Activated CD4-positive, alpha-beta T cell treated with anti-CD3 and anti-CD28 coated beads, Interleukin-2, amount 10 ng/mL, durations not matched to agents 24 days and 14 days (primary cell): ENCODE data around the gene NOTCH2NLA. TPM values are rescaled to one million over a fixed set of nuclear protein-coding genes. Genes with fewer than 3 reads are reported as not detected.
"Not testable (repeated sequence)": the region's sequence is repeated elsewhere in the genome, so short reads cannot be mapped to it uniquely, and the experiment has no call there.

Experiments used
- DNase-seq: peaks from one replicate; pipeline ENCODE4 v3.0.0; 2022
- H3K27ac Mint-ChIP-seq: one replicate; pipeline ENCODE4 v1.8.0; 2022; ENCODE audit warnings: mild to moderate bottlenecking, mixed read lengths
- H3K27me3 Mint-ChIP-seq: one replicate; pipeline ENCODE4 v1.8.0; 2022; ENCODE audit warnings: mixed read lengths
- H3K36me3 Mint-ChIP-seq: one replicate; pipeline ENCODE4 v1.8.0; 2022; ENCODE audit warnings: low read depth, mild to moderate bottlenecking, mixed read lengths
- H3K4me1 Mint-ChIP-seq: one replicate; pipeline ENCODE4 v1.8.0; 2021; ENCODE audit warnings: mixed read lengths
- H3K4me3 Mint-ChIP-seq: one replicate; pipeline ENCODE4 v1.8.0; 2022; ENCODE audit warnings: mild to moderate bottlenecking, moderate library complexity, mixed read lengths
- H3K9me3 Mint-ChIP-seq: one replicate; pipeline ENCODE4 v1.8.0; 2021; ENCODE audit warnings: mixed read lengths
- intact Hi-C: fragments of 100-400 bp; cut with micrococcal nuclease; formaldehyde crosslinking; loops from one replicate; pipeline ENCODE4 v1.15.1; 2023
- total RNA-seq: library from RNA; stranded (reverse); gene quantifications from 2 replicates; pipeline ENCODE4 v1.2.3, GENCODE V29; 2022

The NOTCH2NLA gene
- total RNA-seq, 1 donor from 2014 or later: 32.5 TPM

- H3K4me1 Mint-ChIP-seq, intact Hi-C loops, H3K27me3 Mint-ChIP-seq, H3K27ac Mint-ChIP-seq, H3K36me3 Mint-ChIP-seq, DNase-seq, H3K9me3 Mint-ChIP-seq, H3K4me3 Mint-ChIP-seq: not testable (repeated sequence)
Measured at GRCh38 chr1:146253249-146253855, 24.5 kb upstream of the NOTCH2NLA start.

GRCh38 chr1:146251523-146251922, 22.7 kb upstream of the NOTCH2NLA start:
- H3K27ac Mint-ChIP-seq, H3K4me3 Mint-ChIP-seq, H3K9me3 Mint-ChIP-seq, DNase-seq, intact Hi-C loops, H3K4me1 Mint-ChIP-seq, H3K36me3 Mint-ChIP-seq, H3K27me3 Mint-ChIP-seq: not testable (repeated sequence)

- H3K4me1 Mint-ChIP-seq, H3K36me3 Mint-ChIP-seq, intact Hi-C loops, DNase-seq, H3K27me3 Mint-ChIP-seq, H3K4me3 Mint-ChIP-seq, H3K27ac Mint-ChIP-seq, H3K9me3 Mint-ChIP-seq: not testable (repeated sequence)
Measured at GRCh38 chr1:146248643-146249042, 19.8 kb upstream of the NOTCH2NLA start.

- H3K27ac Mint-ChIP-seq, H3K36me3 Mint-ChIP-seq, H3K9me3 Mint-ChIP-seq: not testable (repeated sequence)
Measured at GRCh38 chr1:146236626-146237025, 7.8 kb upstream of the NOTCH2NLA start.

GRCh38 chr1:146236026-146236601, 7.3 kb upstream of the NOTCH2NLA start:
- H3K4me1 Mint-ChIP-seq, H3K9me3 Mint-ChIP-seq, DNase-seq, H3K27me3 Mint-ChIP-seq, H3K36me3 Mint-ChIP-seq, H3K4me3 Mint-ChIP-seq, intact Hi-C loops, H3K27ac Mint-ChIP-seq: not testable (repeated sequence)

More at GRCh38 chr1:146236626-146237025, 7.8 kb upstream of the NOTCH2NLA start:
- DNase-seq, H3K27me3 Mint-ChIP-seq, intact Hi-C loops, H3K4me1 Mint-ChIP-seq, H3K4me3 Mint-ChIP-seq: not testable (repeated sequence)

GRCh38 chr1:146228144-146228682, 608 bp downstream of the NOTCH2NLA start:
- peak; percentile 79 for DNase-seq
- H3K36me3 Mint-ChIP-seq, H3K4me1 Mint-ChIP-seq, H3K9me3 Mint-ChIP-seq, H3K27me3 Mint-ChIP-seq, intact Hi-C loops: not testable (repeated sequence)
- Mint-ChIP-seq H3K27ac (peak overlapping the region; percentile 66), H3K4me3 (peak overlapping the region; percentile 74)

- H3K27ac Mint-ChIP-seq, H3K4me1 Mint-ChIP-seq, DNase-seq, H3K27me3 Mint-ChIP-seq, H3K9me3 Mint-ChIP-seq, intact Hi-C loops, H3K36me3 Mint-ChIP-seq, H3K4me3 Mint-ChIP-seq: not testable (repeated sequence)
Measured at GRCh38 chr1:146174531-146174930, 54.3 kb downstream of the NOTCH2NLA start.

GRCh38 chr1:146167740-146168139, 61.1 kb downstream of the NOTCH2NLA start:
- H3K27ac Mint-ChIP-seq, H3K9me3 Mint-ChIP-seq, H3K27me3 Mint-ChIP-seq, DNase-seq, intact Hi-C loops, H3K4me1 Mint-ChIP-seq, H3K4me3 Mint-ChIP-seq, H3K36me3 Mint-ChIP-seq: not testable (repeated sequence)

GRCh38 chr1:146167273-146167672, 61.5 kb downstream of the NOTCH2NLA start:
- intact Hi-C loops, H3K4me1 Mint-ChIP-seq, H3K27ac Mint-ChIP-seq, H3K36me3 Mint-ChIP-seq, H3K4me3 Mint-ChIP-seq, H3K9me3 Mint-ChIP-seq, H3K27me3 Mint-ChIP-seq, DNase-seq: not testable (repeated sequence)

- H3K4me3 Mint-ChIP-seq, H3K36me3 Mint-ChIP-seq, DNase-seq, H3K4me1 Mint-ChIP-seq, intact Hi-C loops, H3K27me3 Mint-ChIP-seq, H3K9me3 Mint-ChIP-seq, H3K27ac Mint-ChIP-seq: not testable (repeated sequence)
Measured at GRCh38 chr1:146144465-146144864, 84.4 kb downstream of the NOTCH2NLA start, which contains the start of gene NBPF10. Gene NBPF10, minus strand, starts transcription at chr1:146144804. Its CDS starts 35 bp downstream, at chr1:146144769.

Other genes starting within 250 kb of the NOTCH2NLA start
- gene TXNIP, start 232.4 kb downstream of the NOTCH2NLA start, total RNA-seq: 83.4 and 85.2 TPM in 2 replicates
- not detected in 2 replicates for gene HJV, start 207.3 kb downstream of the NOTCH2NLA start, total RNA-seq
- 3.2 TPM in 2 replicates for gene NBPF10, start 84.2 kb downstream of the NOTCH2NLA start, total RNA-seq